ENCODE measurements around the gene ELL. TPM values are rescaled to one million over a fixed set of nuclear protein-coding genes. Genes with fewer than 3 reads are reported as not detected.
"Not testable (repeated sequence)": the region's sequence is repeated elsewhere in the genome, so short reads cannot be mapped to it uniquely, and the experiment has no call there.

The ELL gene
- total RNA-seq, 2 donors from 2014 or later = 18.1 to 19.1 TPM

DNA sequence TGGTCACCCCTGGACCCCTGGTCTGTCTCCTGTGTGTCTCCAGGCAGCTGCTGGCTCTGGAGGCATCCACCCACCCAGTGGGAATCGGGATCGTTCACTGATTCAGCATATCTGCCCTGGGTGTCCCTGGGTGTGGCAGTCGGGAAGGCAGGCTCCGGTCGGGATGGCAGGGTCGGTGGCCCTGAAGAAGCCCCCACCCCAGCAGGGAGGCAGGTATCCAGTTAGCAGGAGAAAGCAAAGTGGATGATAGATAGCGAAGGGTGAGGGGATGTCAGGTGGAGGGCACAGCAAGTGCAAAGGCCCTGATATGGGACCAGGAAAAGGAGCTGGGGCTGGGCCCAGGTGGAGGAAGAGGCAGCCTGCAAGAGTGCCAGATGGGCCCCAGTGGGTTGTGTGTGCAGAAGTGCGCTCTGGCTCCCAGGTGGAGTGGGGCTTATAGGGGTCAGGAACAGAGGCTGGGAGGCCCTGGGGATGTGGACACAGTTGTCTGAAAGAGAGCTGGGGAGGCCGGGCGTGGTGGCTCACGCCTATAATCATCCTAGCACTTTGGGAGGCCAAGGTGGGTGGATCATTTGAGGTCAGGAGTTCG is 100.4 kb downstream of the ELL start:
- intact Hi-C loops (cut with DNase I, micrococcal nuclease) = no loop called here
- DNase-seq (no peak), ATAC-seq (no peak)

DNA sequence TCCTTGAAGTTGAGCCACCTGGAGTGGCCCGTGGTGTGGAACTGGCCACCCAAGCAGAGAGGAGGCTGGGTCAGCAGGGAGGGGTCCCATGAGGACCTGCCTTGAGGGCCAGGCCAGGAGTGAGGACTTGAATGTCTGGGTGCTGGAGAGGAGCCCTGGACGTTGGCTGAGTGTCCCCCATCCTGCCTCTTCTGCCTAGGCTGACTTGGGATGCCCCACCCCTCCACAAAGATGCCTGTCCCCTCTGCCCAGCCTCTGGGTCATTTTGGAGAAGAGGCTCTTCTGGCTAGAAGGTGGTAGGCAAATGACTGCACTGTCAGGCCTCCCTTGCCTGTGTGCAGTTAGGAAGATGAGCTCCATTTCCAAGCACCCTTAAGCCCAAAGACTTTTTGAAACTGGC is 100.9 kb downstream of the ELL start:
- intact Hi-C loops (cut with DNase I, micrococcal nuclease) = no loop called here
- ATAC-seq (no peak), DNase-seq (no peak)

DNA sequence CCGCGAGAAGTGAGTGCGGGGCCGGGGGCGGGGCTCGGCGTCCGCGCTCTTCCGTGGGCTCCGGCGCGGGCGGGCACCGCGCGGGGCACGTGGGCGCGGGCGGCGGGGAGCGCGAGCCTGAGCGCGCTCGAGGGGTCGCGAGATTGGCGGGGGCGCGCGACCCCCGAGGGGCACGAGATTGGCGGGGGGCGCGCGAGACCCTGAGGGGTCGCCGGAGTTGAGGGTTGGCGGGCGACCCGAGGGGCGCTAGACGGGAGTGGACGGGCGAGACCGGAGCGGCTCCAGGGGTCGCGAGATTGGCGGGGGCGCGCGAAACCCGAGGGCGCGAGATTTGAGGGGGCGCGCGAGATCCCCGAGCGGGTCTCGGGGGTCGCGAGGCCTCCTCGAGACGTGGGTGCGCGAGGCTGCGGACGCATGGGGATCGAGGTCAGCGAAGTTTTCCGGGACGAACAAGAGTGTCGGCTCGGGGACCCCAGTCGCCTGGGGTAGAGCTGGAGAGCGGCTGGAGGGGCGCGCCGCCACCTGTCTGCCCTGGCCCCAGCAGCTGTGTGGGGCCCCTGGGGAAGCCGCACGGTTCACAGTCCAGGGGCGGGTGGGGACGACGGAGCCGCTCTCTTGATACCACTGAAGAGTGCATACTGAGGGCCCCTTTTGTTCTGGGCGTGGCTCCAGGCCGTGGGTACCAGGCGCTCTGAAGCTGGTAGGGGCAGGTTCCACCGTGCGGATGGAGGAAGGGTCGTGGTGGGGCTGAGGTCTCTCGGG is 102.0 kb downstream of the ELL start:
- DNase-seq = peak; percentile 68 to 72
- intact Hi-C loops (cut with DNase I, micrococcal nuclease) = loop anchor here in 1 of 2 donors (10.0 kb wide), 1 partner anchor 65 kb away; no protein-coding TSS in a partner anchor

DNA sequence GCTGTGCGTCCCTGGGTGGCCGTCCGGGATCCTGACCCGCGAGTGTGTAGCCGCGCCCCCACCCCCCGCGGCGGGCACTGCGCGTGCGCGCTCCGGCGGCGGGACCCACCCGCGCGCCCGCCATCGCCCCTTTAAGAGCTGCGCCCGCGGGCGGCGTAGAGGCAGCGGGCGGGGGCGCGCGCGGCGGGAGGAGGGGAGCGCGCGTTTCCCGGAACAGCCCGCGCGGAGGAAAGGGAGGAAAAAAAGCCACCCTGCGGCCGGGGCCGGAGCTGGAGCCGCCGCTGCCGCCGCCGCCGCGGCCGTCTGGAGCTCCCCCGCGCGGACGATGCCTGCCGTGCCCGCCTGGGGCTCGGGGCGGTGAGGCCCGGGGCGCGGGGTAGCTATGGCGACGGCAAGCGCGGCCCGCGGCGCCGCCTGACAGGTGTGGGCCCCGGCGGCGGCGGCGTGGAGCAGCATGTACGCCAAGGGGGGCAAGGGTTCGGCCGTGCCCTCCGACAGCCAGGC is 102.6 kb downstream of the ELL start, which contains the start of gene SSBP4:
Gene SSBP4 (plus strand): TSS at position 204 of the 504 bp plus-strand sequence. CDS start 251 bp downstream, at position 455.
- DNase-seq (peak; percentile 52 to 79), ATAC-seq (peak; percentile 53)
- intact Hi-C loops (cut with DNase I, micrococcal nuclease) = loop anchor here in 1 of 2 donors (10.0 kb wide), 1 partner anchor 64 kb away; no protein-coding TSS in a partner anchor

More for the DNA sequence above, 102.0 kb downstream of the ELL start:
- ATAC-seq = peak; percentile 30

DNA sequence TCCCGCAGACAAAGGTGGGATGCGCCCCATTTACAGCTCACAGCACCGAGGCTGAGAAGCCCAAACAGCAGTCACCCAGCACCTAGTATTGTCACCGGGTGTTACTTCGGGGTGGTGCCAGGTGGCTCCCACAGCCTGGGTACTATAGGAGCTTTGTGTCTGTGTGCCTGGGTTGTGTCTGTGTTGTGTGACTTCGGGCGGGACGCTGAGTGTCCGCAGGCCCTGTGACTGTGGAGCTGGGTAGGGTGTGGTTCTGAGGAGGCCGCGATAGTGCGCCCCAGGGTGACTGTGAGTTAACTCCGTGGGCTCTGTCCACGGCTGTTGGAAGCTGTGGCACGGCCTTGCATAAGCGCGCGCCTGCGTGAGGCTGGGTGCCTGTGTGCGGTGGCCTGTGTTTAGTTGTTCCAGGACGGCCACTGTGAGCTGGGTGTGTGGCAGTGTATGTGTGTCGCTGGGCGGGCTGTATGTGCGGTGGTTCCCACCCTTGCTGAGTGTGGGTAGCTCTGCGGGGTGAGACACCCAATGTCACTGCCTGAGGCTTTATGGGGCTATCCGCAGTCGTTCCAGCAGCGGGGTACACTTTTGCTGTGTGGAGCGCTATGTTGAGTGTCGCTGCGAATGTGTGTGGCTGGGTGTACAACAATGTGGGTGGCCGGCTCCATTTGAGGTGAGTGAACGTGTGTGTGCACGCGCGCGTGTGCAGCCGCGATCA is 103.2 kb downstream of the ELL start:
- intact Hi-C loops (cut with DNase I, micrococcal nuclease) = loop anchor here in 1 of 2 donors (10.0 kb wide), 1 partner anchor 64 kb away; no protein-coding TSS in a partner anchor
- DNase-seq (peak; percentile 65 to 66), ATAC-seq (peak; percentile 37)

DNA sequence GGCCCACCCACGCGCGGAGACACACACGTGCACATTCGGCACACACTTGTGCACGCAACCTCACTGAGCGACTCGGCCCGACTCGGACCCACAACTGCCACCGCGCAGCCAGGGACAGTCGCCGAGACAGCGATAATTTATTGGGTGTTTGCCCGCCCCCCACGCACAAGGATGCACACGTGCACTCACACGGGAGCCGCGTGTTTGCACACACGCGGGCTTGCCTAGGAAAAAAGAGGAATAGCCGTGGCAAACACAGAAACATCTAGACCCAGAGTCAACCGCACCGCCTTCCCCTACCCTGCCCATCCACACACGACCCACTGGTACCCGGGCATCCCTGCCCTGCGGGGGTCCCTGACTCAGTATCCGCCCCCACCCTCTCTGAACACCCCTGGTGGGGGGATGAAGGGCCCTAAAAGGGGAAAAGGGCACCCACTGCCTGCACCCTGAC is 103.8 kb downstream of the ELL start:
- DNase-seq (peak; percentile 47 to 52), ATAC-seq (no peak)
- intact Hi-C loops (cut with DNase I, micrococcal nuclease) = loop anchor here in 1 of 2 donors (10.0 kb wide), 1 partner anchor 63 kb away; no protein-coding TSS in a partner anchor

DNA sequence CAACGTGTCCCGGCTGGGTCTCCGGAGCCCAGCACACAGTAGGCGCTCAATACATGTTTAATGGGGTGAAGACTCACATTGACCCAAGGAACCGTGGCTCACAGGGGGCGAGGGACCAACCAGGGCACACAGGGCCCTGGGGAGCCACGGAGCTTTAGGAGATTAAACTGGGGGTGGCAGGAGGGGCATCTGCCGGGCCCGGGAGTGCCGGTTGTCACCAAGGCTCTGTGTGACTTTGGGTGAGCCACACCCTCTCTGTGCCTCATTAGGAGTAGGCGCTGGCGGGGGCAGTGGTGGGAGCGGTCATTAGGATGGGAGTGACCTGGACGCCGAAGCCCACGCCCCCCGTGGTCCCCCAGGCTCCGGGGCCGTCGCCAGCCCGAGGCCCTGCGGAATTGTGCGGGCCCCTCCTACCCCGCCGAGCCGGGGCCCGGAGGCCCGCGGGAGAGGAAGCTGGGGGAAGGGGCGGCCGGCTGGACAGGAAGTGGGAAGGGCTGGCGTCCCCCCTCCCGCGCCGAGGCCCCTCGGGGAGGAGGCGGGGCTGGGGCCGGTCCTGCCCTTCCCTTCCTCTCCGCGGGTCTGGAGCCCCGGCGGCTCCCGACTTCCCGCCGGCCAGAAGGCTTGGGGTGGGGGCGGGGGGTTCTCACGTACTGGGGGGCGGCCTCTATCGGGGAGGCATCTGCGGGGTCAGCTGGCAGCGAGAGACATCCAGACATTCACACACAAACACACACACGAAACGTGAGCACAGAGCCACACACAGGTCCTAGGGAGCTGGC is 104.4 kb downstream of the ELL start:
- intact Hi-C loops (cut with DNase I, micrococcal nuclease) = loop anchor here in 1 of 2 donors (10.0 kb wide), 1 partner anchor 63 kb away; no protein-coding TSS in a partner anchor
- ATAC-seq (peak; percentile 6), DNase-seq (peak; percentile 69 to 70)

DNA sequence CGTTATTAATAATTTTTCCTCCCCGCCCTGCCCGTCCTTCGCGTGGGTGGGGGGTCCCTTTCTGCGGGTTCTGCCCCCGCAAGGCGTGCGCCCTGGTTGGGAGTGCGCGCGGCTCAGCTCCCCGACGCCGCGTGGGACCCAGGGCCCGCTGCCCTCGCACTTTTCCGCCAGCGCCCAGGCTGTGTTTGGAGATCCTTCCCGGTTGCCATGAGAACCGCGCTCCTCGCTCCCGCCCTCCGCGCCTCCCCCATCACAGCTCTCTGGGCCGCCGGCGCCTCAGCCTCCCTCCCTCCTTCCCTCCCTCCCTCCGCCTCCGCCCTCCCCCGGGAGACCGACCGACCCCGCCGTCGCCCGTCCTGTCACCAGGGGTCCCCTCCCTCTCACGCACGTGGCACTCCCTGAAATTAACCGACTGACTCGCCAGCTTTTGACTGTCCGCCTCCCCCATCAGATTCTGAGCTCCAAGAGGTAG is 105.1 kb downstream of the ELL start:
- intact Hi-C loops (cut with DNase I, micrococcal nuclease) = loop anchor here in 1 of 2 donors (10.0 kb wide), 1 partner anchor 62 kb away; no protein-coding TSS in a partner anchor
- peak; percentile 30 for ATAC-seq

DNA sequence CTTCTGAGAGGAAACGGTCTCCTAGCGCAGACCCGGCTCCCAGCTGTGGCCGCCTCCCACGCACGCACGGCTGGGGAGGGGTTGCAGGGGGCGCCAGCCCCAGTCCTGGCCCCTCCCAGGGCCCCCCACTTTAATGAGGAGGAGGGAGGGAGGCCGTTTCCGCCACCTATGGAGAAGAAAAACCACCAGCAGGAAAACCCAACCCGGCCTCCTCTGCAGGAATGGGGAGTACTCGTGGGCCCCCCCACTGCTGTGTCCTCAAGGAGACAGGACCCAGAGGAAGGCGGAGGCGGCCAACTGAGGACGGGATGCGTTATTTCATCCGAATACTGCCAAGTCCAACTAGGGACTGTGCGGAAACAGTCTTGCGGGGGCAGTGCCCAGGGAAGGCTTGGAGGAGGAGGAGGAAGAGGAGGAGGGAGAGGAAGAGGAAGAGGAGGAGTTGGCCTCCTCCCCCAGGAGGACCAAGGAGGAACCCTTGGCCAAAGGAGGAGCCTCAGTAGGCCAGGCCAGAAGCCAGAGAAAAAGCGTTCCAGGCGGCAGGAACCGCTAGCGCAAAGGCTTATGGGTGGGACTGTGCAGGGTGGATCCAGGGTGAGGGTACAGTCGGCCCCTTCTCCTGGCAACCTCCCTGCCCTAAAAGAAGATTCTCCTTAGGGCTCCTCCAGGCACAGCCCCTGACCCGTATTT is 106.5 kb downstream of the ELL start:
- ATAC-seq = no peak
- intact Hi-C loops (cut with DNase I, micrococcal nuclease) = loop anchor here in 1 of 2 donors (10.0 kb wide), 1 partner anchor 61 kb away; no protein-coding TSS in a partner anchor

More for the DNA sequence above, 105.1 kb downstream of the ELL start:
- peak; percentile 84 to 85 for DNase-seq

DNA sequence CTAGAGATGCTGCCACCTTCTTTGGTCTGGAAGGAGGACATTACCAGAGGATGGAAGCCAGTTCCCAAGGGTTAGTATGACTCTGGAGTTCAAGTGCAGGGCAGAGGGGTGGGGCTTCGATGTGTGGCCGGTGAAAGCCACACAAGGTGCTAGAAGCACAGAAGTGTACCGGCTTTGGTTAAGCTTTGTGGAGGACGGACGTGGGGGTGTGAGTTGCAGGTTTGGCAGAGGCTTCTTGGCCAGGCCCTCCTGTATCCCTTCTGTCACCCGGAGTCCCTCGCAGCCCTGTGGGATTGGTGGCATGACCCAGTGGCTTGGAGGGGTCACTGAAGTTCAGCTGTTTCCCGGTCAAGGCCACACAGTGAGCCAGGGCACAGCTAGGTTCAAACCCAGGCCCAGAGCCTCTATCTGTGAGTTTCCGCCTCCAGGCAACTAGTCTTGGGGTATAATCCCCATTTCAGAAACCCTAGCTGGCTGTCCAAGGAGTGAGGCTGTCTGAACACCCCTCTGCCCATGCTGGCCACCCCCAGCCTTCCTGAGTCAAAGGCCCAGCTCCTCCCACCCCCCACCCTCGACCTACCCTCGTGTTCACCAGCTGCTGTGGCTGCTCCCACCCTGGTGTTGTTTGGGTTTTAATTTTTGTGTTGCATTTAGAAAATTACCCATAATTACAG is 107.2 kb downstream of the ELL start:
- no peak for ATAC-seq
- peak in 1 of 2 donors; percentile 40 for DNase-seq
- intact Hi-C loops (cut with DNase I, micrococcal nuclease) = loop anchor here (5.0 to 10.0 kb wide), 2 partner anchors 60 to 67 kb away; no protein-coding TSS in a partner anchor

More for the DNA sequence above, 106.5 kb downstream of the ELL start:
- peak; percentile 57 to 73 for DNase-seq

DNA sequence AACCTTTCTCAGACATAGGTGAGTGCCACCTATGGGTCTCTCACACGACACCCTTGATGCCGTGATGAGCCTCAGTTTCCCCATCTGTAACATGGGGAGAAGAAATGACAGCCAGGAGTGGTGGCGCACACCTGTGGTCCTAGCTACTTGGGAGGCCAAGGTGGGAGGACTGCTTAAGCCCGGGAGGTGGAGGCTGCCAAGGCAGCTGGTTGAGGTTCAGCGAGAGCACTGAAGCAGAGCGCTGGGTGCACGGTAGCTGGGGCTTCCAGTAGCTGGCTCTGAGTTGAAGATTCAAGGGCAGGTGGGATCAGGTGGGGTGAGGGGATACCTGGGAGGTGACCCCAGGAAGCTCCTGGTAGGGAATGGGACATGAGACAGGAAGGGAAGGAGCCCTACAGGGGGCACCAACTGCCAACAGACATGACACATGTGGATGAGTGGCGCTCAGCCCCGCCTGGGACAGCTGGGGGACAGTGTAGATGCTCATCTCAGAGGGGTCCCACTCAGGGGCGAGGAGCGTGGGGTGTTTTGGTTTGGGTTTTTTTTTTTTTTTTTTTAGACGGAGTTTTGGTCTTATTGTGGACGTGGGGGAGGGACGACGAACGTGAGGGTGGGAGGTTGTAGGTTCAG is 109.1 kb downstream of the ELL start:
- intact Hi-C loops (cut with DNase I, micrococcal nuclease) = loop anchor here (5.0 to 10.0 kb wide), 2 partner anchors 58 to 65 kb away; no protein-coding TSS in a partner anchor
- no peak for ATAC-seq
- peak in 1 of 2 donors; percentile 29 for DNase-seq

DNA sequence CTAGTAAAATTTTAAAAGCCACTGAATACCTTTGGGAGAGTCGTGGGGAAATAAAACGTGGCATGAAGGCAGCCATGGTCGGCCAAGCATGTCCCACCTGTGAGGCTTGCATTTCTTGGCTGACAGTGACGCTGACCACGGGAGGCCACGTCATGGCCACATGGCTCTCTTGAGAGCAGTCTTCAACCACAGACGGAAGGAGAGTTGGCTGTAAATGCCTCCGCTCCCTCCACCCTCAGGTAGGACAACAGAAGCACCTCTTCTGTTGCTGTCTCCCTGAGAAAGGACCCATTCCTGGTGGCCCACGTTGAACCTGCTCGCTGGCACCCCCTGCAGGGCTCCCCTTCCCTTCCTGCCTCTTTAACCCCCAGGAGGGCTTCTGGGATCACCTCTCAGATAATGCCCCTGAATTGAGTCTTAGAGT is 113.8 kb downstream of the ELL start:
- DNase-seq = peak; percentile 70 to 82
- ATAC-seq = peak; percentile 79
- intact Hi-C loops (cut with DNase I, micrococcal nuclease) = no loop called here

DNA sequence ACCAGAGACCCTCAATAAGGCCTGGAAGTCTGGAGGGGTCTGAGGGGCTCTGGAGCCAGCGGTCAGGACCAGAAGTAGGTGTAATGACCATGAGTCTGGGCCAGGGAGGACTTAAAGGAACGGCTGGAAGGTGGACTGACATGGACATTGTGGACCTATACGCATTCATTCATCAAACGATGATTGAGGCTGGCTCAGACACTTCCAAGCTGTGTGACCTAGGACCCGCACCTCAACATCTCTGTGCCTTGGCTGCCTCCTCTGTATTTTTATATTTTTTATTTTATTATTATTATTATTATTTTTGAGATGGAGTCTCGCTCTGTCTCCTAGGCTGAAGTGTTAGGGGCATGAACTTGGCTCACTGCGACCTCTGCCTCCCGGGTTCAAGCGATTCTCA is 115.1 kb downstream of the ELL start:
- ATAC-seq (no peak), DNase-seq (no peak)
- intact Hi-C loops (cut with DNase I, micrococcal nuclease) = no loop called here

DNA sequence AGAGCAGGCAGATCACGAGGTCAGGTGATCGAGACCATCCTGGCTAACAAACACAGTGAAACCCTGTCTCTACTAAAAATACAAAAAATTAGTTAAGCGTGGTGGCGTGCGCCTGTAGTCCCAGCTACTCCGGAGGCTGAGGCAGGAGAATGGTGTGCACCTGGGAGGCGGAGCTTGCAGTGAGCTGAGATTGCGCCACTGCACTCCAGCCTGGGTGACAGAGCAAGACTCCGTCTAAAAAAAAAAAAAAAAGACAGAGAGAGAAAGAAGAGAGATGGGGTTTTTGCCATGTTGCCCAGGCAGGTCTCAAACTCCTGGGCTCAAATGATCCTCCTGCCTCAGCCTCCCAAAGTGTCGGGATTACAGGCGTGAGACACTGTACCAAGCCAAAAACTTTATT is 116.1 kb downstream of the ELL start:
- DNase-seq; intact Hi-C loops (cut with DNase I, micrococcal nuclease); ATAC-seq: not testable (repeated sequence)

DNA sequence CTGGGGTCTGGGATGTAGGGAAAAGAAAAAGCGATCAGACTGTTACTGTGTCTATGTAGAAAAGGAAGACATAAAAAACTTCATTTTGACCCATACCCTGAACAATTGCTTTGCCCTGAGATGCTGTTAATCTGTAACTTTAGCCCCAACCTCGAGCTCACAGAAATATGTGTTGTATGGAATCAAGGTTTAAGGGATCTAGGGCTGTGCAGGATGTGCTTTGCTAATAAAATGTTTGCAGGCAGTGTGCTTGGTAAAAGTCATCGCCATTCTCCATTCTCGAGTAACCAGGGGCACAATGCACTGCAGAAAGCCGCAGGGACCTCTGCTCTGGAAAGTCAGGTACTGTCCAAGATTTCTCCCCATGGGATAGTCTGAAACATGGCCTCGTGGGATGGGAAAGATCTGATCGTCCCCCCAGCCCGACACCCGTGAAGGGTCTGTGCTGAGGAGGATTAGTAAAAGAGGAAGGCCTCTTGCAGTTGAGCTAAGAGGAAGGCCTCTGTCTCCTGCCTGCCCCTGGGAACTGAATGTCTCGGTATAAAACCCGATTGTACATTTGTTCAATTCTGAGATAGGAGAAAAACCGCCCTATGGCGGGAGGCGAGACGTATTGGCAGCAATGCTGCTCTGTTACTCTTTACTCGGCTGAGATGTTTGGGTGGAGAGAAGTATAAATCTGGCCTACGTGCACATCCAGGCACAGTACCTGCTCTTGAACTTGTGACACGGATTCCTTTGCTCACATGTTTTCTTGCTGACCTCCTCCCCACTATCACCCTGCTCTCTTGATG is 119.2 kb downstream of the ELL start:
- peak; percentile 22 for ATAC-seq
- intact Hi-C loops (cut with DNase I, micrococcal nuclease); DNase-seq: not testable (repeated sequence)

All from left colon (tissue), 2 donors.